HepG2 (cell line): ENCODE results near the gene C2. TPM values are rescaled to one million over a fixed set of nuclear protein-coding genes. Genes with fewer than 3 reads are reported as not detected.

Source experiments
- ARID5B ChIP-seq: IDR thresholded peaks from 2 replicates; pipeline ENCODE4 v1.4.0; 2020; ENCODE audit warnings: mild to moderate bottlenecking, missing genetic modification reagents
- BATF2 ChIP-seq: sonication (generic); formaldehyde crosslinking; IDR thresholded peaks from 2 replicates; pipeline ENCODE4 v1.8.0; 2022; ENCODE audit warnings: mild to moderate bottlenecking, missing genetic modification reagents, moderate library complexity
- CENPX ChIP-seq: sonication (generic); formaldehyde crosslinking; IDR thresholded peaks from 2 replicates; pipeline ENCODE4 v1.9.0; 2021; ENCODE audit warnings: mild to moderate bottlenecking, missing genetic modification reagents, moderate library complexity
- HOXA7 ChIP-seq: sonication (generic); formaldehyde crosslinking; IDR thresholded peaks from 2 replicates; pipeline ENCODE4 v1.8.1; 2022; ENCODE audit warnings: mild to moderate bottlenecking, missing genetic modification reagents, moderate library complexity
- IKZF4 ChIP-seq: sonication (generic); formaldehyde crosslinking; IDR thresholded peaks from 2 replicates; pipeline ENCODE4 v1.5.1; 2020; ENCODE audit warnings: borderline replicate concordance, mild to moderate bottlenecking, low read depth, missing genetic modification reagents; ENCODE audit errors: not compliant biosample characterization
- NCOA2 ChIP-seq: sonication (generic); formaldehyde crosslinking; IDR thresholded peaks from 2 replicates; pipeline ENCODE4 v1.8.0; 2022; ENCODE audit warnings: inconsistent platforms
- PRDM10 ChIP-seq: sonication (generic); formaldehyde crosslinking; IDR thresholded peaks from 2 replicates; pipeline ENCODE4 v1.4.0; 2020; ENCODE audit warnings: low read depth, missing genetic modification reagents
- YEATS4 ChIP-seq: sonication (generic); formaldehyde crosslinking; IDR thresholded peaks from 2 replicates; pipeline ENCODE4 v1.4.0; 2020; ENCODE audit warnings: missing genetic modification reagents, borderline replicate concordance
- ZBTB46 ChIP-seq: sonication (generic); formaldehyde crosslinking; IDR thresholded peaks from 2 replicates; pipeline ENCODE4 v1.4.0; 2020; ENCODE audit warnings: mild to moderate bottlenecking, missing genetic modification reagents, borderline replicate concordance
- ZFYVE20 ChIP-seq: sonication (generic); formaldehyde crosslinking; IDR thresholded peaks from 2 replicates; pipeline ENCODE4 v1.8.0; 2023; ENCODE audit warnings: low read depth, mild to moderate bottlenecking, moderate library complexity, missing genetic modification reagents, borderline replicate concordance
- ZNF124 ChIP-seq: sonication (generic); formaldehyde crosslinking; IDR thresholded peaks from 2 replicates; pipeline ENCODE4 v1.4.0; 2020; ENCODE audit warnings: missing genetic modification reagents
- ZNF264 ChIP-seq: sonication (generic); formaldehyde crosslinking; IDR thresholded peaks from 2 replicates; pipeline ENCODE4 v1.4.0; 2020; ENCODE audit warnings: missing genetic modification reagents
- ZNF777 ChIP-seq: sonication (generic); formaldehyde crosslinking; IDR thresholded peaks from 2 replicates; pipeline ENCODE4 v1.4.0; 2020; ENCODE audit warnings: missing genetic modification reagents
- polyA plus RNA-seq, 8 experiments: library from polyadenylated mRNA; depleted of rRNA in 3 of 8; stranded (reverse) in 7 of 8; unstranded in 1 of 8; fragments of >200 nt; fragmentation: Illumina TruSeq in 4 of 8; extraction: Trizol in 4 of 8; gene quantifications; 2 replicates each; pipeline versions ENCODE4 v1.2.1 to v1.2.3, GENCODE V29; 2011 to 2016; ENCODE audit warnings: low read depth in 4 of 8, missing spikeins in 1 of 8, mixed read lengths in 1 of 8; ENCODE audit not compliant: insufficient read depth in 1 of 8
- total RNA-seq, 5 experiments: library from RNA; depleted of rRNA; stranded (reverse); fragments of >200 nt; fragmentation: Illumina TruSeq; extraction: Trizol; gene quantifications; 2 replicates each; pipeline ENCODE4 v1.2.3, GENCODE V29; 2016; ENCODE audit warnings: low read depth in 1 of 5
- TF ChIP-seq, protein P1 (sequence below): sonication (generic); formaldehyde crosslinking; IDR thresholded peaks from 2 replicates; pipeline ENCODE4 v1.4.0; 2020; ENCODE audit warnings: missing genetic modification reagents
- TF ChIP-seq, protein P2 (sequence below): sonication (generic); formaldehyde crosslinking; IDR thresholded peaks from 2 replicates; pipeline ENCODE4 v1.5.0; 2020; ENCODE audit warnings: missing genetic modification reagents

The C2 gene
- total and polyA plus RNA-seq, 2 of the 13 experiments (the other 11 are each of a cell fraction or from before 2014, with no cell fraction given), result 165 to 307 TPM

GRCh38 chr6:31958741-31959739, 31.5 kb downstream of the C2 start, which contains the start of the genes NELFE and SKIC2 (continued):
- TF ChIP-seq ARID5B (CRISPR knock-in tag), result peak; percentile 68
- TF ChIP-seq CENPX (CRISPR knock-in tag), result no peak
- peak; percentile 93 for TF ChIP-seq YEATS4 (CRISPR knock-in tag)
- TF ChIP-seq ZBTB46, result no peak; the same call in 1 of the 2 replicates
- TF ChIP-seq IKZF4 (CRISPR knock-in tag), result no peak
- TF ChIP-seq ZNF777 (CRISPR knock-in tag), result peak; percentile 90
- peak; percentile 52 for TF ChIP-seq NCOA2
- TF ChIP-seq, protein P1, sequence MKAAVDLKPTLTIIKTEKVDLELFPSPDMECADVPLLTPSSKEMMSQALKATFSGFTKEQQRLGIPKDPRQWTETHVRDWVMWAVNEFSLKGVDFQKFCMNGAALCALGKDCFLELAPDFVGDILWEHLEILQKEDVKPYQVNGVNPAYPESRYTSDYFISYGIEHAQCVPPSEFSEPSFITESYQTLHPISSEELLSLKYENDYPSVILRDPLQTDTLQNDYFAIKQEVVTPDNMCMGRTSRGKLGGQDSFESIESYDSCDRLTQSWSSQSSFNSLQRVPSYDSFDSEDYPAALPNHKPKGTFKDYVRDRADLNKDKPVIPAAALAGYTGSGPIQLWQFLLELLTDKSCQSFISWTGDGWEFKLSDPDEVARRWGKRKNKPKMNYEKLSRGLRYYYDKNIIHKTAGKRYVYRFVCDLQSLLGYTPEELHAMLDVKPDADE (CRISPR knock-in tag), result no peak
- no peak for TF ChIP-seq HOXA7 (CRISPR knock-in tag)
- TF ChIP-seq ZFYVE20, result no peak
- TF ChIP-seq ZNF124 (CRISPR knock-in tag), result no peak
- TF ChIP-seq BATF2 (CRISPR knock-in tag), result no peak
- TF ChIP-seq PRDM10 (CRISPR knock-in tag), result peak; percentile 91
- peak; percentile 91 for TF ChIP-seq ZNF264 (CRISPR knock-in tag)
- TF ChIP-seq, protein P2, sequence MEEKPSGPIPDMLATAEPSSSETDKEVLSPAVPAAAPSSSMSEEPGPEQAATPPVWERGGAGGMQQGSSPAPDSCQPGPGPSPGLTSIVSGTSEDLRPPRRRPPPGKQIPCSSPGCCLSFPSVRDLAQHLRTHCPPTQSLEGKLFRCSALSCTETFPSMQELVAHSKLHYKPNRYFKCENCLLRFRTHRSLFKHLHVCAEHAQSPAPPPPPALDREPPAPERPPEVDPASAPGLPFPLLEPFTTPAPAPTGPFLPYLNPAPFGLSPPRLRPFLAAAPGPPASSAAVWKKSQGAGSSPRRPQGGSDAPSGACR, result no peak; the same call in 1 of the 2 replicates
